Measurements from ENCODE around the gene TRMT44.

DNA sequence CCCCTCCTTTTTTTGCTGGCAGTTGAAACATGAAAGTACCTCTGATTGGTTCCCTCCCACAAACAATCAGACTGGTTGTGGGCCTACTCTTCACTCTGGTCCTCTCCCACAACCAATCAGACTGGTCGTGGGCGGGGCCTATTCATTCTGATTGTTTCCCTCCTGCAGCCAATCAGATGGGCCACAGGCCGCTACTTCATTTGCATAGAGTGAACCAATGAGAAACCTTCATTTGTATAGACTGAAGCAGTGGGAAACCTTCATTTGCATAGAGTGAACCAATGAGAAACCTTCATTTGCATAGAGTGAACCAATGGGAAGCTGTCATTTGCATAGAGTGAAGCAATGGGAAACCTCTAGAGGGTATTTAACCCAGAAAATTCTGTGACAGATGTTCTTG lies 55.2 kb downstream of the TRMT44 start:
- TF ChIP-seq, protein P1, sequence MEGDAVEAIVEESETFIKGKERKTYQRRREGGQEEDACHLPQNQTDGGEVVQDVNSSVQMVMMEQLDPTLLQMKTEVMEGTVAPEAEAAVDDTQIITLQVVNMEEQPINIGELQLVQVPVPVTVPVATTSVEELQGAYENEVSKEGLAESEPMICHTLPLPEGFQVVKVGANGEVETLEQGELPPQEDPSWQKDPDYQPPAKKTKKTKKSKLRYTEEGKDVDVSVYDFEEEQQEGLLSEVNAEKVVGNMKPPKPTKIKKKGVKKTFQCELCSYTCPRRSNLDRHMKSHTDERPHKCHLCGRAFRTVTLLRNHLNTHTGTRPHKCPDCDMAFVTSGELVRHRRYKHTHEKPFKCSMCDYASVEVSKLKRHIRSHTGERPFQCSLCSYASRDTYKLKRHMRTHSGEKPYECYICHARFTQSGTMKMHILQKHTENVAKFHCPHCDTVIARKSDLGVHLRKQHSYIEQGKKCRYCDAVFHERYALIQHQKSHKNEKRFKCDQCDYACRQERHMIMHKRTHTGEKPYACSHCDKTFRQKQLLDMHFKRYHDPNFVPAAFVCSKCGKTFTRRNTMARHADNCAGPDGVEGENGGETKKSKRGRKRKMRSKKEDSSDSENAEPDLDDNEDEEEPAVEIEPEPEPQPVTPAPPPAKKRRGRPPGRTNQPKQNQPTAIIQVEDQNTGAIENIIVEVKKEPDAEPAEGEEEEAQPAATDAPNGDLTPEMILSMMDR (IDR thresholded peaks at IDR 0.05) = no peak
- TF ChIP-seq POLR2AphosphoS5 (IDR thresholded peaks at IDR 0.05) (no peak), POLR2A (IDR thresholded peaks at IDR 0.05) (no peak)
